ENCODE data around the gene EFCAB14.

DNA sequence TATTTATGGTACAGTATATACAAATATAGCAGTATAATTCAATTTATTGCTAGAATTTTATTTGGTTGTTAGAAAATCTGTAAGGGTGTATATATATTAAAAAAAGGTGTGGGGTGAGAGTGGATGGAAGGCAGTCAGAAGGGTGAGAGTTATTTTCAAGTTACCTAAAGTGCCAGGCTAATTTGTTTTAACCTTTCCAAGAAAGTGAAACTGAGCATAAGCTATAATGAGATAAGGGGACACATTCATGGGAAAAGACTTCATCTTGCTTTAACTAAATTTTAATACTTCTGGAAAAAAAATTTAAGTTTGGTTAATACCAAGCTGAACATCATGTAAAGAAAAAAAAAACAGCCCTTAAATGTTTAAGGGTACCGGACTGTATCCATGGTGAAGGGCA, 42.4 kb downstream of the EFCAB14 start:
- no peak for TF ChIP-seq POLR2AphosphoS5 (IDR thresholded peaks at IDR 0.05; ENCODE audit: borderline replicate concordance, low read depth, low read length)
- TF ChIP-seq FOXP2 (optimal IDR thresholded peaks at IDR 0.05; ENCODE audit: control extremely low read depth, extremely low read length, insufficient read depth), result no peak

Data from SK-N-MC (cell line).